K562 (cell line): Measurements from ENCODE around the gene TSC1. TPM values are rescaled to one million over a fixed set of nuclear protein-coding genes. Genes with fewer than 3 reads are reported as not detected.

Experiments
- ATAC-seq: fragments of 200-7000 bp; cut with Tn5 transposase; 3 replicates; pipeline ENCODE4 v1.9.1; 2020; ENCODE audit warnings: moderate library complexity
- BruUV-seq: library from RNA; stranded (reverse); fragments of 400-500 nt; replicated peaks from 2 replicates; lab custom pipeline; 2021; lab: Mats Ljungman, UMichigan
- CTCF ChIA-PET: fragments of 300-600 bp; formaldehyde crosslinking; extraction: SDS; loops from one replicate; lab custom pipeline; 2021; ENCODE audit warnings: low intra/inter-chr PET ratio; lab: Yijun Ruan, JAX
- POLR2A ChIA-PET: fragments of 300-600, 350-650 bp; sonication (Branson Sonifier 250); formaldehyde crosslinking; extraction: SDS; loops from one replicate; lab custom pipeline; 2021; ENCODE audit warnings: antibody characterized with exemption, inconsistent platforms; lab: Yijun Ruan, JAX
- DNase-seq, 4 experiments: peaks; one replicate each; pipeline versions ENCODE4 v3.0.0 to v3.0.0-alpha.2; 2011 to 2018; ENCODE audit warnings: low spot score in 3 of 4, mixed read lengths in 3 of 4; ENCODE audit errors: extremely low read depth in 1 of 4
- FAIRE-seq: peaks from 2 replicates; lab custom pipeline; 2011; peaks lifted over from hg19 to GRCh38; lab: Jason Lieb, UNC
- H2AFZ ChIP-seq: 2 replicates; pipeline ENCODE4 v1.6.0; 2011; ENCODE audit warnings: low read depth, low read length, control low read depth, inconsistent platforms
- H3K27ac ChIP-seq: fragments of 200-600 bp; 3 replicates; pipeline ENCODE4 v1.8.0; 2011; ENCODE audit warnings: low read depth, mild to moderate bottlenecking, control low read depth, inconsistent platforms, low read length, moderate library complexity, mixed read lengths; ENCODE audit errors: extremely low read depth
- H3K27me3 ChIP-seq, 2 experiments: fragments of 300-600 bp in 1 of 2; 2 replicates in 1 of 2; 3 replicates in 1 of 2; pipeline versions ENCODE4 v1.6.0 to v1.8.0; 2011; ENCODE audit warnings: inconsistent platforms in 2 of 2, low read length in 2 of 2, mild to moderate bottlenecking in 1 of 2, mixed read lengths in 1 of 2, moderate library complexity in 1 of 2; ENCODE audit not compliant: control insufficient read depth in 2 of 2, insufficient read depth in 2 of 2
- H3K36me3 ChIP-seq: fragments of 300-600 bp; 3 replicates; pipeline ENCODE4 v1.8.0; 2011; ENCODE audit warnings: mild to moderate bottlenecking, low read length, inconsistent platforms; ENCODE audit not compliant: control insufficient read depth, insufficient read depth
- H3K4me1 ChIP-seq, 2 experiments: fragments of 200-600 bp in 1 of 2; replicated peaks in 1 of 2; 2 replicates in 1 of 2; 3 replicates in 1 of 2; pipeline versions ENCODE4 v1.5.1 to v1.8.0; 2011; ENCODE audit warnings: inconsistent platforms in 2 of 2, low read length in 2 of 2, mild to moderate bottlenecking in 1 of 2, mixed read lengths in 1 of 2, moderate library complexity in 1 of 2; ENCODE audit not compliant: control insufficient read depth in 2 of 2, insufficient read depth in 2 of 2
- H3K4me2 ChIP-seq: 2 replicates; pipeline ENCODE4 v1.6.1; 2011; ENCODE audit warnings: low read length, control low read depth, inconsistent platforms, mixed read lengths; ENCODE audit not compliant: insufficient read depth
- H3K4me3 ChIP-seq: fragments of 200-600 bp; sonication (generic), shearing (Covaris generic); 2 replicates; pipeline ENCODE4 v1.5.1; 2016; ENCODE audit warnings: control low read depth, inconsistent platforms
- H3K79me2 ChIP-seq: fragments of 200-600 bp; 3 replicates; pipeline ENCODE4 v1.8.0; 2011; ENCODE audit warnings: low read length, inconsistent platforms; ENCODE audit not compliant: control insufficient read depth, insufficient read depth
- H3K9ac ChIP-seq, 2 experiments: 2 replicates each; pipeline versions ENCODE4 v1.6.0 to v1.6.1; 2011; ENCODE audit warnings: low read depth in 2 of 2, low read length in 2 of 2, control low read depth in 1 of 2, inconsistent platforms in 1 of 2, mild to moderate bottlenecking in 1 of 2, mixed read lengths in 1 of 2; ENCODE audit not compliant: insufficient read depth in 1 of 2
- H3K9me1 ChIP-seq: one replicate; pipeline ENCODE4 v1.6.0; 2011; ENCODE audit warnings: inconsistent platforms, mild to moderate bottlenecking, low read length, moderate library complexity; ENCODE audit not compliant: control insufficient read depth, insufficient read depth
- H3K9me3 ChIP-seq: replicated peaks from 2 replicates; pipeline ENCODE4 v1.5.1; 2011; ENCODE audit warnings: low read depth, low read length, inconsistent platforms; ENCODE audit not compliant: control insufficient read depth, insufficient read depth
- H4K20me1 ChIP-seq: replicated peaks from 2 replicates; pipeline ENCODE4 v1.6.1; 2011; ENCODE audit warnings: low read length, inconsistent platforms, mixed read lengths; ENCODE audit not compliant: control insufficient read depth, insufficient read depth
- ERF ChIP-seq: fragments of 450-650 bp; formaldehyde crosslinking; IDR thresholded peaks from 2 replicates; pipeline ENCODE4 v1.4.0; 2020; ENCODE audit warnings: mild to moderate bottlenecking, mixed read lengths
- L3MBTL2 ChIP-seq: fragments of 450-650 bp; IDR thresholded peaks from 2 replicates; pipeline ENCODE4 v1.6.1; 2016; ENCODE audit warnings: mild to moderate bottlenecking, moderate library complexity
- MIER1 ChIP-seq: fragments of 450-650 bp; IDR thresholded peaks from 2 replicates; pipeline ENCODE4 v1.6.1; 2016; ENCODE audit warnings: antibody characterized with exemption, mild to moderate bottlenecking, low read depth
- NBN ChIP-seq: fragments of 450-650 bp; IDR thresholded peaks from 2 replicates; pipeline ENCODE4 v1.6.1; 2016; ENCODE audit warnings: low read depth, mild to moderate bottlenecking
- NEUROD1 ChIP-seq: fragments of 150-350 bp; IDR thresholded peaks from 2 replicates; pipeline ENCODE4 v1.6.1; 2014; ENCODE audit warnings: borderline replicate concordance, low read length, low read depth; ENCODE audit not compliant: partially characterized antibody
- NR4A1 ChIP-seq, 2 experiments: fragments of 250-450 bp in 1 of 2; fragments of 450-650 bp in 1 of 2; sonication (Bioruptor Pico) in 1 of 2; IDR thresholded peaks; 2 replicates each; pipeline versions ENCODE4 v1.4.0 to v1.6.1; 2016 to 2020; ENCODE audit warnings: mild to moderate bottlenecking in 2 of 2, missing compliant biosample characterization in 1 of 2, missing genetic modification characterization in 1 of 2, moderate library complexity in 1 of 2
- RUNX1 ChIP-seq: sonication (generic); IDR thresholded peaks from 2 replicates; pipeline ENCODE4 v1.6.1; 2016; ENCODE audit warnings: antibody characterized with exemption, low read depth
- SAFB2 ChIP-seq: fragments of 200-400 bp; formaldehyde crosslinking; IDR thresholded peaks from 2 replicates; pipeline ENCODE4 v1.6.1; 2018; ENCODE audit warnings: borderline replicate concordance, low read length, low read depth, moderate library complexity; ENCODE audit not compliant: severe bottlenecking
- SMAD1 ChIP-seq: fragments of 150-350 bp; IDR thresholded peaks from 2 replicates; pipeline ENCODE4 v1.6.1; 2014; ENCODE audit warnings: low read length, low read depth; ENCODE audit not compliant: partially characterized antibody
- SMARCB1 ChIP-seq: IDR thresholded peaks from 2 replicates; pipeline ENCODE4 v1.6.1; 2011; ENCODE audit warnings: improper control_type of control experiment, low read depth; ENCODE audit not compliant: insufficient read length
- TAF15 ChIP-seq: fragments of 200-400 bp; formaldehyde crosslinking; IDR thresholded peaks from 2 replicates; pipeline ENCODE4 v1.6.1; 2017; ENCODE audit warnings: mild to moderate bottlenecking, low read depth, low read length, moderate library complexity
- TGIF2 ChIP-seq: sonication (generic); formaldehyde crosslinking; IDR thresholded peaks from 2 replicates; pipeline ENCODE4 v1.8.1; 2022; ENCODE audit warnings: mild to moderate bottlenecking, missing genetic modification reagents, moderate library complexity
- YY1 ChIP-seq, 3 experiments: IDR thresholded peaks; 2 replicates each; pipeline ENCODE4 v1.6.1; 2011; ENCODE audit warnings: low read length in 2 of 3, mild to moderate bottlenecking in 2 of 3, moderate library complexity in 2 of 3, borderline replicate concordance in 1 of 3, control low read depth in 1 of 3, low read depth in 1 of 3; ENCODE audit not compliant: insufficient read depth in 3 of 3, insufficient replicate concordance in 2 of 3, control insufficient read depth in 1 of 3, insufficient read length in 1 of 3; ENCODE audit errors: extremely low read depth in 1 of 3
- WGBS: fragments of 100-300 bp; shearing (Covaris generic); methylation state at CpG from one replicate; pipeline ENCODE4 v1.1.6; 2016; ENCODE audit warnings: low coverage, mixed read lengths; ENCODE audit not compliant: insufficient coverage; ENCODE audit errors: missing lambda C conversion rate; 5-methylcytosine and 5-hydroxymethylcytosine counted together
- in situ Hi-C: fragments of 300-500 bp; cut with MboI; formaldehyde crosslinking; loops from 4 replicates; pipeline ENCODE4 v1.15.0; 2018; ENCODE audit warnings: inconsistent platforms, mixed read lengths
- intact Hi-C: fragments of 100-400 bp; cut with micrococcal nuclease; formaldehyde crosslinking; loops from 2 replicates; pipeline ENCODE4 v1.14.2; 2022
- polyA plus RNA-seq, 8 experiments: library from polyadenylated mRNA; depleted of rRNA in 4 of 8; stranded (reverse) in 5 of 8; unstranded in 3 of 8; fragments of >200 nt; fragmentation: Nextera tagmentation in 2 of 8; fragmentation: Illumina TruSeq in 1 of 8; extraction: Ambion mirVana in 2 of 8; extraction: Trizol in 1 of 8; gene quantifications; 2 replicates each; pipeline versions ENCODE4 v1.2.1 to v1.2.3, GENCODE V29; 2011 to 2014; ENCODE audit warnings: inconsistent platforms in 1 of 8, missing spikeins in 1 of 8
- total RNA-seq, 7 experiments: library from RNA; depleted of rRNA in 6 of 7; stranded (reverse); fragments of >200 nt in 6 of 7; fragmentation: Illumina TruSeq in 2 of 7; extraction: Trizol in 2 of 7; gene quantifications; 2 replicates each; pipeline versions ENCODE4 v1.2.1 to v1.2.3, GENCODE V29; 2011 to 2021; ENCODE audit warnings: low replicate concordance in 1 of 7
- TF ChIP-seq, protein P1 (sequence below): fragments of 450-650 bp; IDR thresholded peaks from 2 replicates; pipeline ENCODE4 v1.6.1; 2016; ENCODE audit warnings: low read depth, mild to moderate bottlenecking, moderate library complexity
- TF ChIP-seq, protein P2 (sequence below): fragments of 450-650 bp; IDR thresholded peaks from 2 replicates; pipeline ENCODE4 v1.6.1; 2017; ENCODE audit warnings: antibody characterized with exemption, mild to moderate bottlenecking

The TSC1 gene
- total and polyA plus RNA-seq, 9 of the 15 experiments (the other 6 are each of a cell fraction or from before 2014, with no cell fraction given) = 6.9 to 37.6 (median 18.6) TPM

DNA sequence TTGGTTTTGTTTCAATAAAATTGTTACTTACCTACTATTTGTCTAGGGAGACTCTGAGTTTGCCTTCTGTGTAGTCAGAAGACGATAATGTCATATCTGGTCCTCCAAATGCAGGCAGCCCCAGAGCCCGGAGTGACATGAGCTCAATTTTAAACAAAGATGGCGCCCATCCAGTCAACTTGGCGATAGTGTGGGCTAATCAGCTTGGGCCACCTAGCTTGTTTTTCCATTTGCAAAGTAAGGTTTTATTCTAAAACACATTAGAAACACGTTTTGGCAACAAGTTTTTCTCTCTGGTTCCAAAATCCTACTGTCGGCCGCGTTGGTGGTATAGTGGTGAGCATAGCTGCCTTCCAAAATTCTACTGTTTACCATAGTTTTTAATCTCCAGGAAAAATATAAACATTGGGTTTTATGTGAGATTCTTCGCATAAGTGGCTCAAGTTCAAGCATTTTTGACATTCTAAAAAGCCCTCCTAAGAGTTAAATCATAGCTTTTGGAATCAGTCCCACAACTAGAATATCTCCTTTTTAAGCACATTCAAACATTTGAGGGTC, 13.2 kb downstream of the TSC1 start:
- Histone ChIP-seq H3K9me1 (no peaks in the 10 kb centered on the region), H3K27ac (no peak overlapping the region), H3K4me3 (no peak overlapping the region), H3K9ac (no peak overlapping the region), H4K20me1 (no peaks in the 10 kb centered on the region), H3K4me1 (no peaks in the 10 kb centered on the region), H3K4me2 (no peak overlapping the region; the same call in 1 of the 2 replicates), H3K9me3 (no peaks in the 10 kb centered on the region), H3K79me2 (no peaks in the 10 kb centered on the region), H3K36me3 (peaks cover 25% of the 10 kb centered on the region), H3K27me3 (no peaks in the 10 kb centered on the region), H2AFZ (no peak overlapping the region)
- in situ Hi-C loops = no loop called here
- POLR2A ChIA-PET = interaction anchor here (0.8 to 1.2 kb wide), 3 partner anchors 9 to 96 kb away, joined by 3 read pairs; no protein-coding TSS in a partner anchor
- intact Hi-C loops = no loop called here
- ATAC-seq (peak; percentile 51; the same call in 1 of the 3 replicates), FAIRE-seq (no peak), DNase-seq (peak in 1 of 4 experiments; percentile 28)
- BruUV-seq = no TSS peak
- CTCF ChIA-PET = no interaction called here
- 52% methylated on average over 9 of the region's 9 CpGs for WGBS
- TF ChIP-seq, protein P1, sequence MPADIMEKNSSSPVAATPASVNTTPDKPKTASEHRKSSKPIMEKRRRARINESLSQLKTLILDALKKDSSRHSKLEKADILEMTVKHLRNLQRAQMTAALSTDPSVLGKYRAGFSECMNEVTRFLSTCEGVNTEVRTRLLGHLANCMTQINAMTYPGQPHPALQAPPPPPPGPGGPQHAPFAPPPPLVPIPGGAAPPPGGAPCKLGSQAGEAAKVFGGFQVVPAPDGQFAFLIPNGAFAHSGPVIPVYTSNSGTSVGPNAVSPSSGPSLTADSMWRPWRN = no peak
- TF ChIP-seq RUNX1 (no peak), YY1 (IDR thresholded peaks at IDR 0.05; ENCODE audit: borderline replicate concordance in 1 of 3, control insufficient read depth in 1 of 3, extremely low read depth in 1 of 3, insufficient read depth in 3 of 3, insufficient read length in 1 of 3, insufficient replicate concordance in 2 of 3, low read depth in 1 of 3, low read length in 2 of 3) (peak in 1 of 3 experiments; percentile 75), TAF15 (no peak), NBN (no peak), SAFB2 (no peak), TGIF2 (no peak), ERF (CRISPR knock-in tag) (no peak), NEUROD1 (no peak), NR4A1 (CRISPR knock-in tag; IDR thresholded peaks at IDR 0.05) (no peak), NR4A1 (tag; IDR thresholded peaks at IDR 0.05) (0 out of 2 replicates have a peak, but pooled peaks have one; percentile 45), L3MBTL2 (no peak), SMARCB1 (no peak), SMAD1 (no peak), MIER1 (no peak)
- TF ChIP-seq, protein P2, sequence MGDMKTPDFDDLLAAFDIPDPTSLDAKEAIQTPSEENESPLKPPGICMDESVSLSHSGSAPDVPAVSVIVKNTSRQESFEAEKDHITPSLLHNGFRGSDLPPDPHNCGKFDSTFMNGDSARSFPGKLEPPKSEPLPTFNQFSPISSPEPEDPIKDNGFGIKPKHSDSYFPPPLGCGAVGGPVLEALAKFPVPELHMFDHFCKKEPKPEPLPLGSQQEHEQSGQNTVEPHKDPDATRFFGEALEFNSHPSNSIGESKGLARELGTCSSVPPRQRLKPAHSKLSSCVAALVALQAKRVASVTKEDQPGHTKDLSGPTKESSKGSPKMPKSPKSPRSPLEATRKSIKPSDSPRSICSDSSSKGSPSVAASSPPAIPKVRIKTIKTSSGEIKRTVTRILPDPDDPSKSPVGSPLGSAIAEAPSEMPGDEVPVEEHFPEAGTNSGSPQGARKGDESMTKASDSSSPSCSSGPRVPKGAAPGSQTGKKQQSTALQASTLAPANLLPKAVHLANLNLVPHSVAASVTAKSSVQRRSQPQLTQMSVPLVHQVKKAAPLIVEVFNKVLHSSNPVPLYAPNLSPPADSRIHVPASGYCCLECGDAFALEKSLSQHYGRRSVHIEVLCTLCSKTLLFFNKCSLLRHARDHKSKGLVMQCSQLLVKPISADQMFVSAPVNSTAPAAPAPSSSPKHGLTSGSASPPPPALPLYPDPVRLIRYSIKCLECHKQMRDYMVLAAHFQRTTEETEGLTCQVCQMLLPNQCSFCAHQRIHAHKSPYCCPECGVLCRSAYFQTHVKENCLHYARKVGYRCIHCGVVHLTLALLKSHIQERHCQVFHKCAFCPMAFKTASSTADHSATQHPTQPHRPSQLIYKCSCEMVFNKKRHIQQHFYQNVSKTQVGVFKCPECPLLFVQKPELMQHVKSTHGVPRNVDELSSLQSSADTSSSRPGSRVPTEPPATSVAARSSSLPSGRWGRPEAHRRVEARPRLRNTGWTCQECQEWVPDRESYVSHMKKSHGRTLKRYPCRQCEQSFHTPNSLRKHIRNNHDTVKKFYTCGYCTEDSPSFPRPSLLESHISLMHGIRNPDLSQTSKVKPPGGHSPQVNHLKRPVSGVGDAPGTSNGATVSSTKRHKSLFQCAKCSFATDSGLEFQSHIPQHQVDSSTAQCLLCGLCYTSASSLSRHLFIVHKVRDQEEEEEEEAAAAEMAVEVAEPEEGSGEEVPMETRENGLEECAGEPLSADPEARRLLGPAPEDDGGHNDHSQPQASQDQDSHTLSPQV = peak; percentile 75
